Measurements from ENCODE around the gene GRAMD4.

- TF ChIP-seq CTCF (IDR thresholded peaks at IDR 0.05; ENCODE audit: low read length) (no peak), EZH2 (IDR thresholded peaks at IDR 0.05; ENCODE audit: borderline replicate concordance, low read length) (no peak)
These were observed 56.3 kb downstream of the GRAMD4 start for GRCh38 chr22:46676479-46676878.

All from OCI-LY1 (cell line).